A673 (cell line): ENCODE results near the gene CDK4.

Source experiments
- EZH2 ChIP-seq: fragments of 200-600 bp; sonication (generic); IDR thresholded peaks from 2 replicates; pipeline ENCODE4 v1.6.1; 2017; ENCODE audit warnings: borderline replicate concordance, low read depth, mild to moderate bottlenecking, mixed read lengths, antibody characterized with exemption, low read length; ENCODE audit not compliant: poor library complexity, severe bottlenecking
- TF ChIP-seq, protein P1 (sequence below): fragments of 300-800, 200-600 bp; sonication (generic); conservative IDR thresholded peaks from 2 replicates; pipeline ENCODE4 v1.5.1; 2017; ENCODE audit warnings: low read depth, mild to moderate bottlenecking, antibody characterized with exemption, low read length, moderate library complexity, mixed read lengths

DNA sequence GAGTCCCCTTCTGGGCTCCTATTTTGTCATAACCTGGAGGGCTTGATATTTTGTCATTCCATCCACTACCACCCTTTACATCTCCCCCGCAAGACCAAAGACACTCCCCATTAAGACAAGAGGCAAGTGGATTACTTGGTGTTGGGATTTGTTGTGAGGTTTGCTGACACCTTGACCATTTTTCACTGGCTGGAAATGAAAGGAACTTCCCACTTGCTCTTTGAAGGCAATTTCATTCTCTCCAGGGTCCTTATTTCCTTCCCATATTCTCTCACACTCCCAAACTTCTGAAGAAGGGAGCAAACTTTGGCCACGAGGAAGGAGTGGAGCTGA is 28.5 kb downstream of the CDK4 start:
- TF ChIP-seq, protein P1, sequence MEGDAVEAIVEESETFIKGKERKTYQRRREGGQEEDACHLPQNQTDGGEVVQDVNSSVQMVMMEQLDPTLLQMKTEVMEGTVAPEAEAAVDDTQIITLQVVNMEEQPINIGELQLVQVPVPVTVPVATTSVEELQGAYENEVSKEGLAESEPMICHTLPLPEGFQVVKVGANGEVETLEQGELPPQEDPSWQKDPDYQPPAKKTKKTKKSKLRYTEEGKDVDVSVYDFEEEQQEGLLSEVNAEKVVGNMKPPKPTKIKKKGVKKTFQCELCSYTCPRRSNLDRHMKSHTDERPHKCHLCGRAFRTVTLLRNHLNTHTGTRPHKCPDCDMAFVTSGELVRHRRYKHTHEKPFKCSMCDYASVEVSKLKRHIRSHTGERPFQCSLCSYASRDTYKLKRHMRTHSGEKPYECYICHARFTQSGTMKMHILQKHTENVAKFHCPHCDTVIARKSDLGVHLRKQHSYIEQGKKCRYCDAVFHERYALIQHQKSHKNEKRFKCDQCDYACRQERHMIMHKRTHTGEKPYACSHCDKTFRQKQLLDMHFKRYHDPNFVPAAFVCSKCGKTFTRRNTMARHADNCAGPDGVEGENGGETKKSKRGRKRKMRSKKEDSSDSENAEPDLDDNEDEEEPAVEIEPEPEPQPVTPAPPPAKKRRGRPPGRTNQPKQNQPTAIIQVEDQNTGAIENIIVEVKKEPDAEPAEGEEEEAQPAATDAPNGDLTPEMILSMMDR: no peak
- TF ChIP-seq EZH2: no peak
